KMS-11 (cell line): ENCODE results near the gene PSAP.

Experiments
- H2AFZ ChIP-seq: fragments of 200-600 bp; sonication (generic); 2 replicates; pipeline ENCODE4 v1.6.1; 2016; ENCODE audit warnings: antibody characterized with exemption, mixed run types, low read depth
- H3K27ac ChIP-seq: fragments of 200-600 bp; sonication (generic); 2 replicates; pipeline ENCODE4 v1.6.1; 2016; ENCODE audit warnings: mild to moderate bottlenecking, mixed run types
- H3K27me3 ChIP-seq: fragments of 200-600 bp; sonication (generic); 2 replicates; pipeline ENCODE4 v1.6.1; 2017; ENCODE audit warnings: mild to moderate bottlenecking, low read depth, mixed run types, moderate library complexity; ENCODE audit not compliant: insufficient read depth
- H3K36me3 ChIP-seq: fragments of 200-600 bp; sonication (generic); 2 replicates; pipeline ENCODE4 v1.6.1; 2017; ENCODE audit warnings: mild to moderate bottlenecking, mixed run types; ENCODE audit not compliant: insufficient read depth
- H3K4me1 ChIP-seq: fragments of 200-600 bp; sonication (generic); 2 replicates; pipeline ENCODE4 v1.6.1; 2016; ENCODE audit warnings: mild to moderate bottlenecking, low read depth, mixed run types; ENCODE audit not compliant: poor library complexity, severe bottlenecking
- H3K4me2 ChIP-seq: fragments of 200-600 bp; sonication (generic); 2 replicates; pipeline ENCODE4 v1.7.0; 2016; ENCODE audit warnings: mild to moderate bottlenecking, mixed run types
- H3K4me3 ChIP-seq: fragments of 200-600 bp; sonication (generic); IDR thresholded peaks from 2 replicates; pipeline ENCODE4 v1.6.1; 2017; ENCODE audit warnings: low read depth, low read length, mixed read lengths; ENCODE audit not compliant: insufficient read depth
- H3K79me2 ChIP-seq: fragments of 200-600 bp; sonication (generic); 2 replicates; pipeline ENCODE4 v1.6.1; 2016; ENCODE audit warnings: low read depth, mixed run types; ENCODE audit not compliant: insufficient read depth
- H3K9ac ChIP-seq: fragments of 200-600 bp; sonication (generic); 2 replicates; pipeline ENCODE4 v1.6.1; 2016; ENCODE audit warnings: mild to moderate bottlenecking, mixed run types
- H4K20me1 ChIP-seq: fragments of 200-600 bp; sonication (generic); 2 replicates; pipeline ENCODE4 v1.6.1; 2016; ENCODE audit warnings: mild to moderate bottlenecking, mixed run types; ENCODE audit not compliant: insufficient read depth
- CTCF ChIP-seq: fragments of 200-600 bp; sonication (generic); conservative IDR thresholded peaks from 2 replicates; pipeline ENCODE4 v1.6.1; 2017; ENCODE audit warnings: low read depth, mild to moderate bottlenecking, antibody characterized with exemption, low read length, moderate library complexity, mixed read lengths

PSAP gene

GRCh38 chr10:71821909-71822763 is 28.9 kb downstream of the PSAP start:
- no peaks in the 10 kb centered on the region for H3K79me2 ChIP-seq
- no peaks in the 10 kb centered on the region for H4K20me1 ChIP-seq
- no peak overlapping the region for H3K27ac ChIP-seq
- no peaks in the 10 kb centered on the region for H3K27me3 ChIP-seq
- H3K9ac ChIP-seq: no peak overlapping the region
- H3K4me2 ChIP-seq: no peak overlapping the region
- H2AFZ ChIP-seq: no peak overlapping the region
- no peaks in the 10 kb centered on the region for H3K4me1 ChIP-seq
- H3K4me3 ChIP-seq: no peak overlapping the region
- H3K36me3 ChIP-seq: no peaks in the 10 kb centered on the region
- TF ChIP-seq CTCF: no peak

GRCh38 chr10:71820966-71821365 is 30.1 kb downstream of the PSAP start:
- no peaks in the 10 kb centered on the region for H4K20me1 ChIP-seq
- H3K4me2 ChIP-seq: no peak overlapping the region
- H3K27me3 ChIP-seq: no peaks in the 10 kb centered on the region
- no peaks in the 10 kb centered on the region for H3K4me1 ChIP-seq
- H3K27ac ChIP-seq: no peak overlapping the region
- no peaks in the 10 kb centered on the region for H3K79me2 ChIP-seq
- TF ChIP-seq CTCF: no peak
- H3K4me3 ChIP-seq: no peak overlapping the region
- H2AFZ ChIP-seq: no peak overlapping the region
- no peaks in the 10 kb centered on the region for H3K36me3 ChIP-seq
- H3K9ac ChIP-seq: no peak overlapping the region

GRCh38 chr10:71819985-71820384 is 31.1 kb downstream of the PSAP start:
- no peaks in the 10 kb centered on the region for H3K36me3 ChIP-seq
- H3K27ac ChIP-seq: no peak overlapping the region
- H3K4me1 ChIP-seq: no peaks in the 10 kb centered on the region
- no peaks in the 10 kb centered on the region for H4K20me1 ChIP-seq
- H2AFZ ChIP-seq: no peak overlapping the region
- TF ChIP-seq CTCF: no peak
- no peaks in the 10 kb centered on the region for H3K27me3 ChIP-seq
- H3K4me3 ChIP-seq: no peak overlapping the region
- H3K79me2 ChIP-seq: no peaks in the 10 kb centered on the region
- no peak overlapping the region for H3K4me2 ChIP-seq
- no peak overlapping the region for H3K9ac ChIP-seq

- H3K4me2 ChIP-seq: no peak overlapping the region
- H3K9ac ChIP-seq: no peak overlapping the region
- H2AFZ ChIP-seq: no peak overlapping the region
- no peaks in the 10 kb centered on the region for H3K4me1 ChIP-seq
- H3K36me3 ChIP-seq: no peaks in the 10 kb centered on the region
- TF ChIP-seq CTCF: no peak
- H3K4me3 ChIP-seq: no peak overlapping the region
- no peaks in the 10 kb centered on the region for H3K27me3 ChIP-seq
- H4K20me1 ChIP-seq: no peaks in the 10 kb centered on the region
- no peak overlapping the region for H3K27ac ChIP-seq
- no peaks in the 10 kb centered on the region for H3K79me2 ChIP-seq
Observed at GRCh38 chr10:71819441-71819861, 31.6 kb downstream of the PSAP start.
